Effector CD4-positive, alpha-beta T cell (primary cell): Measurements from ENCODE around the gene KCNMA1.
A peak's percentile ranks its signal among the peaks of the same experiment; 100 is the strongest.

Experiments used
- DNase-seq: peaks from one replicate; pipeline ENCODE4 v3.0.0-alpha.2; 2020

KCNMA1 gene

GRCh38 chr10:76991621-76992020 lies 646.0 kb downstream of the KCNMA1 start:
- DNase-seq: no peak

GRCh38 chr10:76990561-76990960 lies 647.0 kb downstream of the KCNMA1 start:
- DNase-seq: no peak

- peak; percentile 44 for DNase-seq
Measured at GRCh38 chr10:76984559-76985443, 652.8 kb downstream of the KCNMA1 start.

GRCh38 chr10:76983624-76984023 lies 654.0 kb downstream of the KCNMA1 start:
- DNase-seq: no peak

- DNase-seq: no peak
Measured at GRCh38 chr10:76982671-76983070, 654.9 kb downstream of the KCNMA1 start.

GRCh38 chr10:76981251-76981650 lies 656.4 kb downstream of the KCNMA1 start:
- no peak for DNase-seq

- DNase-seq: no peak
Measured at GRCh38 chr10:76977901-76978300, 659.7 kb downstream of the KCNMA1 start.

- no peak for DNase-seq
Measured at GRCh38 chr10:76977046-76977445, 660.6 kb downstream of the KCNMA1 start.

GRCh38 chr10:76976142-76976541 lies 661.5 kb downstream of the KCNMA1 start:
- DNase-seq: no peak

- no peak for DNase-seq
Measured at GRCh38 chr10:76975126-76975525, 662.5 kb downstream of the KCNMA1 start.

GRCh38 chr10:76974017-76974691 lies 663.5 kb downstream of the KCNMA1 start:
- DNase-seq: no peak

- no peak for DNase-seq
Measured at GRCh38 chr10:76973091-76974016, 664.3 kb downstream of the KCNMA1 start.

GRCh38 chr10:76972541-76972940 lies 665.1 kb downstream of the KCNMA1 start:
- no peak for DNase-seq

- no peak for DNase-seq
Measured at GRCh38 chr10:76971547-76972170, 665.9 kb downstream of the KCNMA1 start.

- no peak for DNase-seq
Measured at GRCh38 chr10:76970711-76971519, 666.7 kb downstream of the KCNMA1 start.

- DNase-seq: no peak
Measured at GRCh38 chr10:76969366-76969948, 668.2 kb downstream of the KCNMA1 start.

- no peak for DNase-seq
Measured at GRCh38 chr10:76968483-76968882, 669.1 kb downstream of the KCNMA1 start.

- no peak for DNase-seq
Measured at GRCh38 chr10:76962851-76963250, 674.8 kb downstream of the KCNMA1 start.

GRCh38 chr10:76961841-76962240 lies 675.8 kb downstream of the KCNMA1 start:
- no peak for DNase-seq

- DNase-seq: no peak
Measured at GRCh38 chr10:76959111-76959510, 678.5 kb downstream of the KCNMA1 start.

GRCh38 chr10:76954838-76955237 lies 682.8 kb downstream of the KCNMA1 start:
- DNase-seq: no peak
